NCI-H526 (cell line): Measurements from ENCODE around the gene CCNC.
A peak's percentile ranks its signal among the peaks of the same experiment; 100 is the strongest.

Experiments
- DNase-seq, 2 experiments: peaks; one replicate each; lab custom pipeline; 2025; lab: John Stamatoyannopoulos, UW

CCNC gene

DNA sequence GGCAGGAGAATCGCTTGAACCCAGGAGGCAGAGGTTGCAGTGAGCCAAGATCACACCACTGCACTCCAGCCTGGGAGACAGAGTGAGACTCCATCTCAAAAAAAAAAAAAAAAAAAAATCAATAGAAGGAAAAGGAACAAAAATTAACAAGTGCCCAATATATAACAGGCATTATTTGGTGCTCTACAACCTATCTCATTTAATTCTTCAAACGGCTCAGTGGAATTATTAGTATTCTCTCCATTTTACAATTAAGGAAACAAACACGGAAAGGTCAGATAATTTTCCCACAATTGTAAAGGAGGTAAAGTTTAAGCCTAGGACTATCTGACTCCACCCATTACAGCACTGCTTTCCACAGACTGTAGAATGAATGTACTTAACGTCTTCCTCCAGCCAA is 19.8 kb downstream of the CCNC start:
- no peak for DNase-seq

DNA sequence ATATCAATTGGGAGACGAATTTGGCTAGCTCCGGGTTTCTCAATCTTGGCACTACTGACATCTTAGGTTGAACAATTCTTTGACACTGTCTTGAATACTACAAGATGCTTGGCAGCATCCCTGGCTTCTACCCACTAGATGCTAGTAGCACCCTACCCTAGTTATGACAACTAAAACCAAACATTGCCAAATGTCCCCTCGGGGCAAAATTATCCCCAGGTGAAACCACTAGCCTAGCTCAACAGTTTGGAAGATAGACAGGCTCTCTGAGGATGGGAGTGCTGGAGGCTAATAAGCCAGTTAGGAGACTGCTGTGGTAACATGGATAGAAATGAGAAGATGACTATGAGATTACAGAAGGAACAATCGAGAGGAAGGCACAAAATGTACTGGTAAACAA is 20.9 kb downstream of the CCNC start:
- no peak for DNase-seq

DNA sequence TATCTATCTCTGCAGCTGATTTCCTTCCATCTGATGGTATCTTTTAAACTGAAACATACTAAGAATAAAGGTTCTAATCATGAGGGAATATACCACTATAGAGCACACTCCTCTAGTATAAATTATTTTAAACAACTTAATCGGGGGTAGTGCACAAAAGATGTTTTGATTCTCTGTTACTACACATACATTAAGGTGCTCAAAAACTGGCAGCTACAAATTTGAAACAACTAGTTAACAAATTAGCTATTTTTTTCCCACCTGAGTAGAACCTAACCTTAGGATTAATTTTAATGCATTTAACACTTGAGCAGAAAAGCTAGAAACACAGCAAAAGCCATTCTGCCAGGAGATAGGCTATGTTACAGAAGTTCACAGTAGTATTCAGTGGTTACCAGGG is 23.0 kb downstream of the CCNC start:
- no peak for DNase-seq

DNA sequence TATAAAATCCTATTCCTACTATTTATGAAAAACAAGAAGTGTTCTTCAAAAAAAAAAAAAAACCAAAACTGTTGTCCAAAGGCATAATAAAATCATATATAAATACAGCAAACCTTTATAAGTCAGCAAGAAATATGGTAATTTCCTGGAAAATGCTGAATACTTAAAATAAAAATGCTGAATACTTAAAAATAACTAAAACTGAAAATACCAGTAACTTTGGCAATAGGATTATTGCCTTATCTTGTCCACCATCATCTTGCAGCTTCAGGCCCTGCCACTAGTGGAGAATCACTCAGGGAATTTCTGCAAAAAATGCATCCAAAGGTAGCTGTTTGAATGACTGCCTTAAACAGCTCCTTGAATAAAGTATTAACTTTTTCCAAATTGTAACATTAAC is 24.5 kb downstream of the CCNC start:
- no peak for DNase-seq

DNA sequence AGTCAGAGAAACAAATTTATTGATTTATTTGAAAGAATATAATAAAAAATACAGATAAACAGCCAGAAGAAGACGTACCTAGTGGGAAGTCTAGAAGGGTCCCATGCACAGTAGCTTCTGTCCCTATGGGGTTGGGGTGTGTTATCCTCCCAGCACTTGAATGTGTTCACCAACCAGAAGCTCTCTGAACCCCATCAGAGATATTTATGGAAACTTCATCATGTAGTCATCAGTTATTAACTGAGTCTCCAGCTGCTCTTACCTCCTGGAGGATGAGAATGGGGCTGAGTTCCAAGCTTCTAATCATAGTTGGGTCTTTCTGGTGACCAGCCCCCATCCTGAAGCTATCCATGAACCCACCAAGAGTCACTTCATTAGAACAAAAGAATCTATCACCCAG is 37.8 kb downstream of the CCNC start:
- no peak for DNase-seq

DNA sequence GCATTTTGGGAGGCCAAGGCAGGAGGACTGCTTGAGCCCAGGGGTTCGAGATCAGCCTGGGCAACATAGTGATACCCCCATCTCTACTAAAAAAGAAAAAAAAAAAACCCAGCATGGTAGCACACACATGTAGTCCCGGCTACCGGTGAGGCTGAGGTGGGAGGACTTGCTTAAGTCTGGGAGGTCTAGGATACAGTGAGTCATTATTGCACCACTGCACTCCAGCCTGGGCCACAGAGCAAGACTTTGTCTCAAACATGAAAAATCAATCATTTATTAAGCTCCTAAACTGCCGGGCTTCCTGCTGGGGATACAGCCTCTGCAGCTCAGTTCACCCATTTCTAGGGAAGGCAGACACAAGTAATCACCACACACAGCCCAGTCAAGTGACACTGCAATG is 45.9 kb downstream of the CCNC start:
- DNase-seq = no peak

DNA sequence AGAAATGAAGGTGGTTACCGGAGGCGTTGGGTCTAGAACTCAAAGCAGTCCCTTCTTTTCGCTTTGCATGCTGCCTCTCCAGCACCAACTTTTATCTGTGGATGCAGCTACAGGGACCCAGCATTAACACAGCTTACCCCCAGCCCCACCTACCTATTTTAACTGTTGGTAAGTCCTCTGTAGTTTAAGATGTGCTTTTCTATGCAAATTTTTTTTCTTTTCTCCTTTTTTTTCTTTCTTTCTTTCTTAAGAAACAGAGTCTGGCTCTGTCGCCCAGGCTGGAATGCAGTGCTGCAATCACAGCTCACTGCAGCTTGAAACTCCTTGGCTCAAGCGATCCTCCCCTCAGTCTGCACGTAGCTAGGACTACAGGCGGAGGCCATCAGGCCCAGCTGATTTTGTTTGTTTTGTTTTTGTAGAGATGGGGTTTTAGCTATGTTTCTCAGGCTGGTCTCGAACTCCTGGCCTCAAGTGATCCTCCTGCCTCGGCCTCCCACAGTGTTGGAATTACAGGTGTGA is 46.8 kb downstream of the CCNC start:
- DNase-seq = peak in 1 of 2 experiments; percentile 52

DNA sequence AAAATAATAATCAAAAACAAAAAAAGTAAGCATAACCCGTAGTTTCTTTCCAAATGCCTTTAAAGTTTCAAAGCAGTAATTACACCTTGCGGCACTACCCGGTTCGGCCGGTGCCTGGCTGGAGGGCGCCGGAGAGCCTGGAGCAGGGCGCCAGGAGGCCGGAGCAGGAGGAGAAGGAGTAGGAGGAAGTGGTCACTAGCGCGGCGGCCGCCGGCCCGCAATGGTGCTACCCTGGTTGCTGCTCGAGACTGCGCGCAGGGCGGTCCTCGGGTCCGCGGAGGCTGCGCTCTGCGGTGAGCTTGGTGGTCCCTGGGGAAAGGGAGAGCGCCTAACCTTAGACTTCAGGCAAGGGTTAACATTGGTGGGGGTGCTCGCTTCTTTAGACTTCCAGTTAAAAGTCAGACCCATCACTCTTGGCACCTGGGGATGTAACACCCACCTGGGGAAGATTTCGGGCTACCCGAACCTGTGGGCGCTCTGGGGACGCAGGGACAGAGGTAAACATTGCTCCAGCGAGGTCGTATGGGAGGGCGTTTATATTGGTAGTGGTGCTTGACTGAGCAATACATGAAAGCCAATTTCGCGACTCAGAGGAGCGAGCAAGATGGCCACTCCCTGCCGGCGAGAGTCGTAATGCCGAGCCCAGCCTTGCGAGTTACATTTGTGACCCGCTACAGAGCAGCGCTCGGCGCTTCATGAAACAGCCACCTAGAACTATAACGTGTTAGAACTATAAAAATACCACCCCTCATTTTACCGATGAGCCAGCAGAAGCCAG is 47.4 kb downstream of the CCNC start:
- peak; percentile 63 to 87 for DNase-seq

DNA sequence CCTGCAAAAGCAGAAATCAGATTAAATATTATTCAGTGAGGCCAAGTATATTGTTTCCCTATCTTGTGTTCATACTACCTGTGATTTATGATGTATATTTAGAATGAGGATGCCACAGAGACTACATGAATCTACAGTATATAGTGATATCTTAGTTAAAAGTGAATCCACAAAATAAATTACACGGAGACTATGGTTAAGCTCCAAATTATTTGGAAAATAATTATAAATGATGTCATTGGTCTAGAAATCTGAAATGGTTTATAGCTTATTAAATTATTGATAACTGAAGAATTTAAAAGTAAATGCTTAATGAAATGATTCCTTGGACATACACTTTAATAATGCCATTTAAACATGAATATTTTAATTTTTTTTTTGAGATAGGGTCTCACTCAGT is 49.0 kb downstream of the CCNC start:
- no peak for DNase-seq

DNA sequence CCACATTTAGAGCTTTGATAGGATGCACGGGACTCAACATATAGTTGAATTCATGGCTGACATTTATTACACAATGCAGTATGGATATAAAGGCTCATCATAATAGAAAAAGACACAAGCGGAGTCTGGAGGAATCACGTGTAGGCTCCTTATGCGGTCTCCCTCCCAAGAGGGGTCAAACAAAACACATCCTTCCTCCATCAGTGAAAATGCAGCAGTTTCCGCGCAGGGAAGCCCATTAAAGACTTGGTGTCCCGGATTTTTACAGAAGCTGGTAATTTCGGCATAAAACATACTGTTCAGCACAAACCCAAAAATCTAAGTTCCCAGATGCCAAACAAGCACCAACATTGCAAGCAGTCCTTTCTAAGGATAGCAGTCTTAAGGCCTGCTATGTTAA is 54.4 kb downstream of the CCNC start:
- DNase-seq = no peak

DNA sequence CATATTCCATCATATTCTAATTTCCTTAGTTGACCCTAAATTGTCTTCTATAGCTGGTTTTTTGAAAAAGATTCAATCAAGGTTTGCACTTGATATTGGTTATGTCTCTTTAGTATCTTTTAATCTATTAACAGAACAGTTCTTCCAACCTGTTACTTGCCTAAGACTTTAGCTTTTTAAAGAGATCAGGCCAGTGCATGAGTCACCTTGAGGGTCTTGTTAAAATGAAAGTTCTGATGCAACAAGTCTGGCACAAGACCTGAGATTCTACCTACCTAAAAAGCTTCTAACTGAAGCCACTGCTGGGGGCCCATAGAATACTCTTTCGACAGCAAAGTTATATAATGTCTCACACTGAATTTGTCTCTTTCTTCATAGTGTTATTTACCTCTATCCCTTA is 56.4 kb downstream of the CCNC start:
- no peak for DNase-seq

DNA sequence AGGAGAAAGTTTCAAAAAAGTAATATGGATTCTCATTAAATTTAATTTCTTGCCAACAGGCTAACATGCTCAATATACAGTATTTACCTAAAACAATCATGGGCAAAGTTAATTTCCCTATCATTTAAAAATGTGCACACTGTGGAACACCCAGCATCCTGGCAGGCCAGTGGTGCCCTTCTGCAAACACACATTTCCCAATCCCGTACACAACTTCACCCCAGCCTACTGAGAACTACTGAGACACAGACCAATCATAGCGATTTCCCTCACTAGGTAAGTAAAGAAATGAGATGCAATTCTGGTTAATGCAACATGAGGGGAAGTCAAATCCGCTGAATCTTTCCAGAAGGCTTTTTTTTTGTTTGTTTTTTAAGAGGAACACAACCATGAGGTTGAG is 60.8 kb downstream of the CCNC start:
- peak in 1 of 2 experiments; percentile 56 for DNase-seq

DNA sequence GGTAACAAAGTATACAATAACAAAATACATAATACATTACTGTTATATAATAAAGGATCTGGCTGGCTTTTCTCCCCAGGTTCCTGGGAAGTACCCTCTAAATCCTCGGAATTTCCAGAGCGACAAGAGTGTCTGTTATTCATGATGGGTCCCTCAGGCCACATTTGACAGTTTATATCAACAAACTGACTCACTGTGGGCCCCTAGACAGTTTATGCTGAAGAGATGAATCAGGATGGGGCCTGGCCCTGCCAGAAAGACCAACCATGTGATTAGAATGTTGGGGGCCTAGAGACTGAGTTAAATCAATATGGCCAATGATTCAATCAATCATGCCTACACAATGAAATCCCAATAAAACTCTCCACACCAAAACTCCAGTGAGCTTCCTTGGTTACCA is 66.7 kb downstream of the CCNC start:
- DNase-seq = no peak

DNA sequence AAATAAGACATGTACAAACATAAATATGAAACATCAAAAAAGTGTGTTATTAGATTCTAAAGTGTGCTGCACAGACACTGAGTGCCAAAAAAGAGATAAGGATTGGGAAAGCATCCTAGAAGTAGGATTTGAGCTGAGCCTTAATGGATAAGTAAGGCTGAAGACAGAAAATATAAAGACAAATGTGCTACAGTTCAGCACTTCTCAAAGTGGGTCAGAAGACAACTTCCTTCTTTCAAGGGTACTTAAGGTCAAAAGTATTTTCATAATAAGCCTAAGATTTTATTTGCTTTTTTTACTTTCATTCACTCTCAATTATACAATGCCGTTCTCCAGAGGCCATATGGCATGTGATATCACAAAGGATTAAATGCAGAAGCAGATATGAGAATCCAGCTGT is 70.0 kb downstream of the CCNC start:
- DNase-seq = no peak

DNA sequence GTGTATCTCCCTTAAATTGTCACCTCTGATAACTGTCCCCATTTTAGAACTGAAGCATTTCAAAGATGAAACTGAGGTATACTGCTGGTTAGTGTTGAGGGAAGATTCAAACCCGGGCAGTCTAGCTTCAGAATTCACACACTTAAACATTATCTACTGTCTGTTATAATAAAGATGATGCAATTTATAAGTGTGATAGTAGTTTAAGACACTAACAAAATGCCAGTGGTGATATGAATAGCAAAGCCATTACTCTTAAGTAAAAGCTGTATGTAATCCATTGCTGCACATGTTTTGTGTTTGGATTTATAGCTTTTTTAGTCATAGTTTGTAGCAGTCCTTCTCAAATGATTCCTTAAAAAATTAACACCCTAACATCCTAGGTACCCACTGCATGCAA is 73.0 kb downstream of the CCNC start:
- no peak for DNase-seq
